Tibial artery (tissue), 4 donors: Measurements from ENCODE around the gene TUBG2.

Source experiments
- DNase-seq, 2 donors: peaks; one replicate each; pipeline ENCODE4 v3.0.0-alpha.2; 2019
- H3K27ac ChIP-seq, 2 donors: fragments of 200-600 bp; sonication (generic) in 1 of 2; 1 replicate in 1 of 2; 2 replicates in 1 of 2; pipeline ENCODE4 v1.5.1; 2018 to 2019; ENCODE audit warnings: mild to moderate bottlenecking in 1 of 2
- H3K27me3 ChIP-seq, 2 donors: fragments of 200-600 bp; sonication (generic) in 1 of 2; one replicate each; pipeline versions ENCODE4 v1.5.1 to v1.6.0; 2016 to 2019
- H3K36me3 ChIP-seq, 3 donors: fragments of 200-600 bp; sonication (generic) in 2 of 3; one replicate each; pipeline ENCODE4 v1.5.1; 2016 to 2019; ENCODE audit warnings: mild to moderate bottlenecking in 2 of 3
- H3K4me1 ChIP-seq, 4 donors: fragments of 200-600 bp; sonication (generic) in 2 of 4; 1 replicate in 3 of 4; 2 replicates in 1 of 4; pipeline ENCODE4 v1.5.1; 2016 to 2019
- H3K4me3 ChIP-seq, 2 donors: fragments of 200-600 bp; sonication (generic) in 1 of 2; 1 replicate in 1 of 2; 2 replicates in 1 of 2; pipeline ENCODE4 v1.5.1; 2018 to 2019; ENCODE audit warnings: mild to moderate bottlenecking in 2 of 2
- H3K9me3 ChIP-seq, 3 donors: fragments of 200-600 bp; sonication (generic) in 1 of 3; one replicate each; pipeline ENCODE4 v1.5.1; 2016 to 2019
- intact Hi-C: fragments of 100-400 bp; cut with DNase I; formaldehyde crosslinking; loops from one replicate; pipeline ENCODE4 v1.15.0; 2023; ENCODE audit warnings: low total_unique reads
- TF ChIP-seq, protein P1 (sequence below), 2 experiments: fragments of 200-600 bp in 1 of 2; fragments of 450-650 bp in 1 of 2; IDR thresholded peaks; one replicate each; pipeline ENCODE4 v1.5.1; 2017 to 2019; ENCODE audit warnings: antibody characterized with exemption in 2 of 2, mild to moderate bottlenecking in 1 of 2, moderate library complexity in 1 of 2

TUBG2 gene

DNA sequence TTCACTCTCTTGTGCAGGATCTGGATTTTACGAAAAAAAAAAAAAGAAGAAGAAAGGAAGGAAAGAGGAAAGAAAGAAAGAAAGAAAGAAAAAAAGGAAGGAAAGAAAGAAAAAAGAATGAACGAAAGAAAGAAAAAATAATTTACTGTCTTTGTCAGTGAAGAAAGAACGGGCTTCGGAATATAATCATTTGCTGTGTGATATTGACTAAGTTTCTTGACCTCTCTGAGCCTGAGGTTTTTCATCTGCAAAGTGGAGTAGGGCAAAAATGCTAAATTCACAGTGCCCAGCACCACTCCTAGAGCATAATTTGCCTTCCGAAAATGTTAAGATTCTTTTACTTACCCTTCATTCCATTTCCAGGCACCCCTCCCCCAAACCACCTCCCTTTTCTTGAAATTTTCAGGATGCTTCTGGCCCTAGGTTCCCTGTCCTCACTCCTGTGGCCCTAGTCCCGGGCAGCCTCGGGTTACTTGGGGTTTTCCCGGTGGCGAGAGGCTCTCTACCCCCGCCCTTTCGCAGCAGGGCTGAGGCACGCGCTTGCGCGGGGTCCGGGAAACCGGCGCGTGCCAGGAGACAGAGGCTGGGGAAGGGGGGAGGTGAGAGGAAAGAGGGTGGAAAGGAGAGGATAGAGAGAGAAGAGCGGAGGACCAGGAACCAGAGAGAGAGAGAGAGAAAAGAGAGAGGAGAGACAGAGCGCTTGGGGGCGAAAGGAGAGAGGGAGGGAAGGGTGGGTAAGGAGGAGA, 23.1 kb downstream of the TUBG2 start, which contains the start of gene CNTNAP1:
Gene CNTNAP1, plus strand, starts transcription at position 556 of the 746 bp plus-strand sequence. CDS start 299 bp downstream, outside the sequence.
- H3K4me1 ChIP-seq: peaks cover 0 to 66% (median 52%) of the 10 kb centered on the region in 4 donors
- DNase-seq: peak; percentile 60 to 84
- peak within 1 kb of the TSS; percentile 48 to 56 for H3K4me3 ChIP-seq
- peaks cover 0 to 17% (median 6%) of the 10 kb centered on the region in 3 donors for H3K36me3 ChIP-seq
- intact Hi-C loops: loop anchor here (5.0 kb wide), 1 partner anchor 75 kb away; the partner anchor contains the start of genes RETREG3 and TUBG1
- no peaks in the 10 kb centered on the region for H3K27me3 ChIP-seq
- TF ChIP-seq, protein P1, sequence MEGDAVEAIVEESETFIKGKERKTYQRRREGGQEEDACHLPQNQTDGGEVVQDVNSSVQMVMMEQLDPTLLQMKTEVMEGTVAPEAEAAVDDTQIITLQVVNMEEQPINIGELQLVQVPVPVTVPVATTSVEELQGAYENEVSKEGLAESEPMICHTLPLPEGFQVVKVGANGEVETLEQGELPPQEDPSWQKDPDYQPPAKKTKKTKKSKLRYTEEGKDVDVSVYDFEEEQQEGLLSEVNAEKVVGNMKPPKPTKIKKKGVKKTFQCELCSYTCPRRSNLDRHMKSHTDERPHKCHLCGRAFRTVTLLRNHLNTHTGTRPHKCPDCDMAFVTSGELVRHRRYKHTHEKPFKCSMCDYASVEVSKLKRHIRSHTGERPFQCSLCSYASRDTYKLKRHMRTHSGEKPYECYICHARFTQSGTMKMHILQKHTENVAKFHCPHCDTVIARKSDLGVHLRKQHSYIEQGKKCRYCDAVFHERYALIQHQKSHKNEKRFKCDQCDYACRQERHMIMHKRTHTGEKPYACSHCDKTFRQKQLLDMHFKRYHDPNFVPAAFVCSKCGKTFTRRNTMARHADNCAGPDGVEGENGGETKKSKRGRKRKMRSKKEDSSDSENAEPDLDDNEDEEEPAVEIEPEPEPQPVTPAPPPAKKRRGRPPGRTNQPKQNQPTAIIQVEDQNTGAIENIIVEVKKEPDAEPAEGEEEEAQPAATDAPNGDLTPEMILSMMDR (IDR thresholded peaks at IDR 0.05): no peak
- no peaks in the 10 kb centered on the region for H3K9me3 ChIP-seq
- H3K27ac ChIP-seq: peak within 1 kb of the TSS; percentile 41 to 94

DNA sequence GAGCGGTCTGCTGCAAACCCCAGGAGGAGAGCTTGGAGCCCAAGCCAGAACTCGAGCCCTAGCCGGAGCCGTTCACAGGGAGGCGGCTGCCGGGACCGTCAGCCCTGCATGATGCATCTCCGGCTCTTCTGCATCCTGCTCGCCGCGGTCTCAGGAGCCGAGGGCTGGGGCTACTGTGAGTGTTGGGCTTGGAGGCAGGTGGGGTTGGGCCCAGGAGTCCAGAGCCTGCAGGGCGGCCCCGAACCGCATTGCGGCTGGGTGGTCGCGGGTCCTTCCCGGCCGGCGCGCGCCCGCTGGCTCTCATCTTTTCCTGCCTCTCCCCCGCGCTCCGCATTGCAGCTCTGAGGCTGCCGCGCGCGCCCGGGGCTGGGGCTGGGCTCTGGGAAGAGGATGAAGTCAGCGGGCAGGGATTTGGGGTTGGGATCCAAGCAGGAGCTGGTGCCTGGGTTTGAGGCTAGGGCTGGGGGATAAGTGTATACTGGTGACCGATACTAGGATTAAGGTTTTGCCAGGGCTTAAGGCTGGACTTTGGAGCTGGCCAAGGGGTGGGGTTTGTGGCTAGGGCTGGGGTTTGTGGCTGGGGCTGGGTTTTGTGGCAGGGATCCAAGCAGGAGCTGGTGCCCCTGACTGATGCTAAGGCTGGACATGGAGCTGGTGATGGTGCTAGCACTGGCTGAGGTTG, 23.8 kb downstream of the TUBG2 start:
- Histone ChIP-seq H3K4me3 (peak overlapping the region; percentile 48 to 56), H3K4me1 (peaks cover 0 to 60% (median 49%) of the 10 kb centered on the region in 4 donors), H3K9me3 (no peaks in the 10 kb centered on the region), H3K36me3 (peaks cover 0 to 24% (median 6%) of the 10 kb centered on the region in 3 donors), H3K27me3 (no peaks in the 10 kb centered on the region), H3K27ac (peak overlapping the region; percentile 41 to 94)
- TF ChIP-seq, protein P1 (IDR thresholded peaks at IDR 0.05): no peak
- intact Hi-C loops: loop anchor here (1.0 to 5.0 kb wide), 2 partner anchors 76 to 105 kb away; partner anchors contain the start of genes RETREG3 and TUBG1
- DNase-seq: peak in 1 of 2 donors; percentile 78

DNA sequence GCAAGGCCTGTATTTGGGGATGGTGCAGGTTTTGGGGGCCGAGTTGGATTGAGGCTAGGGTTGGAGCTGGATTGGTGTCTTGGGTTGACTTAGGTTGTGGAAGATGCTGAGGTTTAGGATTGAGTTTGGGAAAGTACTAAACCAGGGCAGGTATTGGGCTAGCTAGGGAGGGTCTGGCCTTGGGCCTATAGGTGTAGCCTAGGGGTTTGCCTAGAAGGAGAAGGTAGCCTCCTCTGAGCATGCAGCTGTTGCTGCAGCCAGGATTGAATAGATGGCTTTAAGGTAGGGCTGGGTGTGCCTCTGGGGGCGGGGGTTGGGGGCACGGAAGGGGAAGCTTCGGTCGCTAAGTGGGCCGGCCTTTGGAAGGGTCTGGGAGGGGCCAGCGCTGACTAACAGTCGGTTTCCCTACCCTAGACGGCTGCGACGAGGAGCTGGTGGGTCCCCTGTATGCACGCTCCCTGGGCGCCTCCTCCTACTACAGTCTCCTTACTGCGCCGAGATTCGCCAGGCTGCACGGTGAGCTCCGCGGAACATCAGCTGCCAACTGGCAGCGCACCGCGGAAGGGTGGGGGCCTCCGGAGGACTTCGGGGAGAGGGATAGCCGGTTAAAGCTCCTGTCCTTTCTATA, 24.4 kb downstream of the TUBG2 start:
- Histone ChIP-seq H3K4me1 (peaks cover 0 to 57% (median 48%) of the 10 kb centered on the region in 4 donors), H3K27me3 (no peaks in the 10 kb centered on the region), H3K36me3 (peaks cover 0 to 25% (median 6%) of the 10 kb centered on the region in 3 donors), H3K9me3 (no peaks in the 10 kb centered on the region), H3K27ac (peak overlapping the region; percentile 12 to 41), H3K4me3 (peak overlapping the region; percentile 48 to 56)
- TF ChIP-seq, protein P1 (IDR thresholded peaks at IDR 0.05): no peak
- intact Hi-C loops: loop anchor here (1.0 to 5.0 kb wide), 2 partner anchors 76 to 105 kb away; partner anchors contain the start of genes RETREG3 and TUBG1
- DNase-seq: peak in 1 of 2 donors; percentile 75

DNA sequence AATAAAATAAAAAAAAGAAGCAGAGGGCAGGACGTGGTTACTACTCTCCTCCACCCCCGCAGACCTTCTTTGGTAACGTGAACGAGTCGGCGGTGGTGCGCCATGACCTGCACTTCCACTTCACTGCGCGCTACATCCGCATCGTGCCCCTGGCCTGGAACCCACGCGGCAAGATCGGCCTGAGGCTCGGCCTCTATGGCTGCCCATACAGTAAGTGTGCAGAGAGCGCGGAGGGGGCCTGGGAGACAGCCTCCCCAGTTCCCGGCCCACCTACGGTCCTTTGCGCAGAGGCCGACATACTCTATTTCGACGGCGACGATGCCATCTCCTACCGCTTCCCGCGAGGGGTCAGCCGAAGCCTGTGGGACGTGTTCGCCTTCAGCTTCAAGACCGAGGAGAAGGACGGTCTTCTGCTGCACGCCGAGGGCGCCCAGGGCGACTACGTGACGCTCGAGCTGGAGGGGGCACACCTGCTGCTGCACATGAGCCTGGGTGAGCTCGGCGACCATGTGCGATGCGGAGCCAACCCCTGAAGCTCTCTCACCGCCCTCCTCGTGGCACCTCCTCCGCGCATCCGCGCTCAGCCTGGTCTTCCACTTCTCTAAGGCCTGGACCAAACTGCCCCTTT, 26.0 kb downstream of the TUBG2 start:
- TF ChIP-seq, protein P1 (IDR thresholded peaks at IDR 0.05): no peak
- H3K27ac ChIP-seq: no peak overlapping the region
- H3K27me3 ChIP-seq: no peaks in the 10 kb centered on the region
- intact Hi-C loops: loop anchor here (5.0 kb wide), 1 partner anchor 78 kb away; the partner anchor contains the start of genes RETREG3 and TUBG1
- H3K36me3 ChIP-seq: peaks cover 0 to 31% (median 6%) of the 10 kb centered on the region in 3 donors
- no peak overlapping the region for H3K4me3 ChIP-seq
- DNase-seq: no peak
- H3K9me3 ChIP-seq: no peaks in the 10 kb centered on the region
- H3K4me1 ChIP-seq: peaks cover 0 to 42% (median 33%) of the 10 kb centered on the region in 4 donors

DNA sequence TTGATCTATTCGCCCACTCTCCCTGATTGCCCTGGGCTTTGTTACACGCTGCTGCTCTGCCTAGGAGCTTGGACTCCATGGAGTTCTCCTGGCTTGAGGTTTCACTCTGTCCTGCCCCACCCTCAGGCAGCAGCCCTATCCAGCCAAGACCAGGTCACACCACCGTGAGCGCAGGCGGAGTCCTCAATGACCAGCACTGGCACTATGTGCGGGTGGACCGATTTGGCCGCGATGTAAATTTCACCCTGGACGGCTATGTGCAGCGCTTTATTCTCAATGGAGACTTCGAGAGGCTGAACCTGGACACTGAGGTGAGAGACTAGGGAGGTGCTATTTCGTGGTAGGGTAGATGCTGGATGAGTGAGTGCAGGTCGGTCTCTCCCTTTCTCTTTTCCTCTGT, 26.7 kb downstream of the TUBG2 start:
- H3K27ac ChIP-seq: no peak overlapping the region
- no peak overlapping the region for H3K4me3 ChIP-seq
- peaks cover 0 to 34% (median 26%) of the 10 kb centered on the region in 4 donors for H3K4me1 ChIP-seq
- DNase-seq: no peak
- TF ChIP-seq, protein P1 (IDR thresholded peaks at IDR 0.05): no peak
- H3K36me3 ChIP-seq: peaks cover 0 to 39% (median 6%) of the 10 kb centered on the region in 3 donors
- H3K9me3 ChIP-seq: no peaks in the 10 kb centered on the region
- no peaks in the 10 kb centered on the region for H3K27me3 ChIP-seq
- intact Hi-C loops: no loop called here
